WTC11 (cell line): ENCODE measurements around the gene SLC12A8. TPM values are rescaled to one million over a fixed set of nuclear protein-coding genes. Genes with fewer than 3 reads are reported as not detected.

Source experiments
- ATAC-seq: fragments of 200-7000 bp; cut with Tn5 transposase; 2 replicates; pipeline ENCODE4 v1.10.0; 2021; ENCODE audit warnings: mild to moderate bottlenecking, moderate library complexity
- CTCF ChIA-PET: fragments of 300-600 bp; sonication (Branson Sonifier 250); formaldehyde crosslinking; loops from one replicate; lab custom pipeline; 2021; ENCODE audit warnings: antibody characterized with exemption; lab: Charles Lee
- POLR2A ChIA-PET: fragments of 350-600 bp; sonication (Branson Sonifier 250); formaldehyde crosslinking; loops from one replicate; lab custom pipeline; 2021; ENCODE audit warnings: antibody characterized with exemption; lab: Charles Lee
- DNase-seq: peaks from one replicate; pipeline ENCODE4 v3.0.0; 2021; ENCODE audit warnings: low spot score
- H3K27ac Mint-ChIP-seq: 2 replicates; pipeline ENCODE4 v1.8.0; 2021; ENCODE audit warnings: mixed read lengths
- H3K27me3 Mint-ChIP-seq: 2 replicates; pipeline ENCODE4 v1.8.0; 2021; ENCODE audit warnings: low read depth, mild to moderate bottlenecking, moderate library complexity, mixed read lengths
- H3K36me3 Mint-ChIP-seq: 2 replicates; pipeline ENCODE4 v1.8.0; 2021; ENCODE audit warnings: mixed read lengths
- H3K4me1 Mint-ChIP-seq: 2 replicates; pipeline ENCODE4 v1.8.0; 2022; ENCODE audit warnings: mixed read lengths
- H3K4me3 Mint-ChIP-seq: 2 replicates; pipeline ENCODE4 v1.8.0; 2021; ENCODE audit warnings: mild to moderate bottlenecking, moderate library complexity, mixed read lengths
- H3K9me3 Mint-ChIP-seq: 2 replicates; pipeline ENCODE4 v1.8.0; 2021; ENCODE audit warnings: mixed read lengths
- E2F1 ChIP-seq: sonication (generic); formaldehyde crosslinking; IDR thresholded peaks from 2 replicates; pipeline ENCODE4 v1.8.0; 2022; ENCODE audit warnings: mild to moderate bottlenecking, missing genetic modification reagents
- E2F4 ChIP-seq: sonication (generic); formaldehyde crosslinking; IDR thresholded peaks from 2 replicates; pipeline ENCODE4 v1.8.1; 2022; ENCODE audit warnings: low read depth, mild to moderate bottlenecking, moderate library complexity, missing genetic modification reagents, borderline replicate concordance
- GTF2I ChIP-seq: fragments of 250-450 bp; sonication (Bioruptor Pico); conservative IDR thresholded peaks from 2 replicates; pipeline ENCODE4 v1.4.0; 2021; ENCODE audit warnings: mild to moderate bottlenecking
- NR2C2 ChIP-seq: sonication (generic); formaldehyde crosslinking; IDR thresholded peaks from 2 replicates; pipeline ENCODE4 v1.8.0; 2022; ENCODE audit warnings: mild to moderate bottlenecking, missing genetic modification reagents
- SOX15 ChIP-seq: fragments of 250-450 bp; sonication (Bioruptor Pico); IDR thresholded peaks from 2 replicates; pipeline ENCODE4 v1.9.0; 2021; ENCODE audit warnings: mild to moderate bottlenecking
- ZBTB21 ChIP-seq: sonication (generic); formaldehyde crosslinking; IDR thresholded peaks from 2 replicates; pipeline ENCODE4 v1.8.1; 2023; ENCODE audit warnings: mild to moderate bottlenecking, missing genetic modification reagents, borderline replicate concordance
- ZNF138 ChIP-seq: sonication (generic); formaldehyde crosslinking; conservative IDR thresholded peaks from 2 replicates; pipeline ENCODE4 v1.8.1; 2022; ENCODE audit warnings: mild to moderate bottlenecking, moderate library complexity, missing genetic modification reagents
- ZNF317 ChIP-seq: sonication (generic); formaldehyde crosslinking; IDR thresholded peaks from 2 replicates; pipeline ENCODE4 v1.8.1; 2023; ENCODE audit warnings: low read depth, mild to moderate bottlenecking, moderate library complexity, missing genetic modification reagents, borderline replicate concordance
- ZNF423 ChIP-seq: fragments of 250-450 bp; sonication (Bioruptor Pico); IDR thresholded peaks from 2 replicates; pipeline ENCODE4 v2.1.2; 2022; ENCODE audit warnings: mild to moderate bottlenecking, moderate library complexity
- ZNF532 ChIP-seq: fragments of 250-450 bp; sonication (Bioruptor Pico); IDR thresholded peaks from 2 replicates; pipeline ENCODE4 v1.9.0; 2021; ENCODE audit warnings: mild to moderate bottlenecking, borderline replicate concordance
- total RNA-seq: library from RNA; stranded (reverse); gene quantifications from 3 replicates; pipeline ENCODE4 v1.2.3, GENCODE V29; 2021
- TF ChIP-seq, protein P1 (sequence below): fragments of 250-450 bp; sonication (Bioruptor Pico); conservative IDR thresholded peaks from 2 replicates; pipeline ENCODE4 v1.9.0; 2021; ENCODE audit warnings: mild to moderate bottlenecking
- TF ChIP-seq, protein P2 (sequence below): sonication (generic); formaldehyde crosslinking; IDR thresholded peaks from 2 replicates; pipeline ENCODE4 v1.8.1; 2023; ENCODE audit warnings: mild to moderate bottlenecking, missing genetic modification reagents
- TF ChIP-seq, protein P3 (sequence below): sonication (generic); formaldehyde crosslinking; IDR thresholded peaks from 2 replicates; pipeline ENCODE4 v1.8.1; 2023; ENCODE audit warnings: mild to moderate bottlenecking, missing genetic modification reagents, borderline replicate concordance

SLC12A8 gene
- total RNA-seq, 1 experiment from 2014 or later, result 9.1 TPM

DNA sequence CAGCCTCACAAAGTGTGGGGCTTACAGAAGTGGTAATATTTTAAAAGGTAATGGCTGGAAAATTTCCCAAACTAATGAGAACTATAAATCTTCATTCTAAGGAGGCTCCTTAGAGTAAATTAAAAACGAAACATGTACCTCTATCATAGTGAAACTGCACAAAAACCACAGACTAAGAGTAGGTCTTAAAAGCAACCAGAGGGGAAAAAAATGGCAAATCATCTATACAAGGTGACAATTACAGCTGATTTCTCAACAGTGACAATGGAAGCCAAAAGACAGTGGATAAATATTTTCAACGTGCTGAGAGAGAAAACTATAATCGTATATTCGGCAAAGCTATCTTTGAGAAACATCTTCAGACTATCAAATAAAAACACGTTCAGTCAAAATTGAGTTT is 177.3 kb downstream of the SLC12A8 start:
- H3K9me3 Mint-ChIP-seq, result peaks cover 24% of the 10 kb centered on the region
- POLR2A ChIA-PET, result no interaction called here
- H3K4me3 Mint-ChIP-seq, result no peak overlapping the region
- no peaks in the 10 kb centered on the region for H3K27me3 Mint-ChIP-seq
- ATAC-seq, result no peak
- H3K4me1 Mint-ChIP-seq, result peaks cover 33% of the 10 kb centered on the region
- TF ChIP-seq, protein P1, sequence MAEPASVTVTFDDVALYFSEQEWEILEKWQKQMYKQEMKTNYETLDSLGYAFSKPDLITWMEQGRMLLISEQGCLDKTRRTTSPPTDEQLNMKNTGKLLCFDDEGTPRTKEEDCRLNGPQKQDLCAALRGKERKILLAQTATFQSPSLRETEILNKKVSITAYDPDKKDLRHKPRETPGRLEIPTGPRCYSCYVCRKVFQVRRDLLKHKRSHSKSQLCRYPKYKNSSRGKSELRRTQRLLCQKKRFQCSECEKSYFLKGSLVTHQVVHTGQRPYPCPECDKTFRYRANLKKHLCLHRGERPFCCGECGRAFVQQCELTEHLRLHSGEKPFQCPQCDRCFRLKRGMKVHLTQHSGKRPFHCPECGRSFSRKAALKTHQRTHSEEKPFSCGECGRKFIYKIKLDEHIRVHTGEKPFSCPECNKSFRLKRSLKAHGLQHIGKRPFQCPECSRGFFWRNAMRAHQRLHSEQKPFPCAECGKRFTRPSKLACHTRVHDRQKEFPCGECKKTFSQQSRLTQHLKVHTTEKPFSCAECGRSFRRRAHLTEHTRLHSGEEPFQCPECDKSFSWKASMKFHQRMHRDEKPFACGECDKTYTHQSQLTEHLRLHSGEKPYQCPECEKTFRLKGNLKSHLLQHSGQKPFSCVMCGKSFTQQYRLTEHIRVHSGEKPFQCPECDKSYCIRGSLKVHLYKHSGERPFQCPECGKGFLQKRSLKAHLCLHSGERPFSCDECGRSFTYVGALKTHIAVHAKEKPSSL (CRISPR knock-in tag), result no peak
- TF ChIP-seq ZNF317 (CRISPR knock-in tag), result peak; percentile 94
- no peak overlapping the region for H3K27ac Mint-ChIP-seq
- H3K36me3 Mint-ChIP-seq, result peaks cover 17% of the 10 kb centered on the region
- CTCF ChIA-PET, result no interaction called here
- no peak for DNase-seq

DNA sequence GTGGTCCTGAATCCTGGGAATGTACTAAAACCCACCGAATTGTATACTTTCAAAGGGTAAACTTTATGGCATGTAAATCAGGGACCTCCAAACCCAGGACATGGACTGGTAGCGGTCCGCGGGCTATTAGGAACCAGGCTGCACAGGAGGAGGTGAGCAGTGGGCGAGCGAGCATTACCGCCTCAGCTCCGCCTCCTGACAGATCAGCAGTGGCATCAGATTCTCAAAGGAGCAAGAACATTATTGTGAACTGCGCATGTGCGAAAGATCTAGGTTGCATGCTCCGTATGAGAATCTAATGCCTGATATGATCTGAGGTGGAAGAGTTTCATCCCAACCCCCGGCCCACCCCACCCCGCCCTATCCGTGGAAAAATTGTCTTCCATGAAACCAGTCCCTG is 178.9 kb downstream of the SLC12A8 start:
- DNase-seq, result no peak
- Mint-ChIP-seq H3K9me3 (peaks cover 26% of the 10 kb centered on the region), H3K27me3 (no peaks in the 10 kb centered on the region), H3K4me1 (peaks cover 17% of the 10 kb centered on the region), H3K36me3 (peaks cover 17% of the 10 kb centered on the region), H3K4me3 (no peak overlapping the region), H3K27ac (no peak overlapping the region)
- ChIA-PET POLR2A (no interaction called here), CTCF (interaction anchor here (1.1 kb wide), 1 partner anchor 130 kb away, joined by 4 read pairs; no protein-coding TSS in a partner anchor)
- ATAC-seq, result no peak
- TF ChIP-seq ZNF532, result no peak
- TF ChIP-seq NR2C2, result no peak
- TF ChIP-seq, protein P2, sequence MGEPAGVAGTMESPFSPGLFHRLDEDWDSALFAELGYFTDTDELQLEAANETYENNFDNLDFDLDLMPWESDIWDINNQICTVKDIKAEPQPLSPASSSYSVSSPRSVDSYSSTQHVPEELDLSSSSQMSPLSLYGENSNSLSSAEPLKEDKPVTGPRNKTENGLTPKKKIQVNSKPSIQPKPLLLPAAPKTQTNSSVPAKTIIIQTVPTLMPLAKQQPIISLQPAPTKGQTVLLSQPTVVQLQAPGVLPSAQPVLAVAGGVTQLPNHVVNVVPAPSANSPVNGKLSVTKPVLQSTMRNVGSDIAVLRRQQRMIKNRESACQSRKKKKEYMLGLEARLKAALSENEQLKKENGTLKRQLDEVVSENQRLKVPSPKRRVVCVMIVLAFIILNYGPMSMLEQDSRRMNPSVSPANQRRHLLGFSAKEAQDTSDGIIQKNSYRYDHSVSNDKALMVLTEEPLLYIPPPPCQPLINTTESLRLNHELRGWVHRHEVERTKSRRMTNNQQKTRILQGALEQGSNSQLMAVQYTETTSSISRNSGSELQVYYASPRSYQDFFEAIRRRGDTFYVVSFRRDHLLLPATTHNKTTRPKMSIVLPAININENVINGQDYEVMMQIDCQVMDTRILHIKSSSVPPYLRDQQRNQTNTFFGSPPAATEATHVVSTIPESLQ, result no peak
- no peak for TF ChIP-seq ZNF423 (CRISPR knock-in tag)
- no peak for TF ChIP-seq ZNF138
- TF ChIP-seq, protein P3, sequence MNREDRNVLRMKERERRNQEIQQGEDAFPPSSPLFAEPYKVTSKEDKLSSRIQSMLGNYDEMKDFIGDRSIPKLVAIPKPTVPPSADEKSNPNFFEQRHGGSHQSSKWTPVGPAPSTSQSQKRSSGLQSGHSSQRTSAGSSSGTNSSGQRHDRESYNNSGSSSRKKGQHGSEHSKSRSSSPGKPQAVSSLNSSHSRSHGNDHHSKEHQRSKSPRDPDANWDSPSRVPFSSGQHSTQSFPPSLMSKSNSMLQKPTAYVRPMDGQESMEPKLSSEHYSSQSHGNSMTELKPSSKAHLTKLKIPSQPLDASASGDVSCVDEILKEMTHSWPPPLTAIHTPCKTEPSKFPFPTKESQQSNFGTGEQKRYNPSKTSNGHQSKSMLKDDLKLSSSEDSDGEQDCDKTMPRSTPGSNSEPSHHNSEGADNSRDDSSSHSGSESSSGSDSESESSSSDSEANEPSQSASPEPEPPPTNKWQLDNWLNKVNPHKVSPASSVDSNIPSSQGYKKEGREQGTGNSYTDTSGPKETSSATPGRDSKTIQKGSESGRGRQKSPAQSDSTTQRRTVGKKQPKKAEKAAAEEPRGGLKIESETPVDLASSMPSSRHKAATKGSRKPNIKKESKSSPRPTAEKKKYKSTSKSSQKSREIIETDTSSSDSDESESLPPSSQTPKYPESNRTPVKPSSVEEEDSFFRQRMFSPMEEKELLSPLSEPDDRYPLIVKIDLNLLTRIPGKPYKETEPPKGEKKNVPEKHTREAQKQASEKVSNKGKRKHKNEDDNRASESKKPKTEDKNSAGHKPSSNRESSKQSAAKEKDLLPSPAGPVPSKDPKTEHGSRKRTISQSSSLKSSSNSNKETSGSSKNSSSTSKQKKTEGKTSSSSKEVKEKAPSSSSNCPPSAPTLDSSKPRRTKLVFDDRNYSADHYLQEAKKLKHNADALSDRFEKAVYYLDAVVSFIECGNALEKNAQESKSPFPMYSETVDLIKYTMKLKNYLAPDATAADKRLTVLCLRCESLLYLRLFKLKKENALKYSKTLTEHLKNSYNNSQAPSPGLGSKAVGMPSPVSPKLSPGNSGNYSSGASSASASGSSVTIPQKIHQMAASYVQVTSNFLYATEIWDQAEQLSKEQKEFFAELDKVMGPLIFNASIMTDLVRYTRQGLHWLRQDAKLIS (CRISPR knock-in tag), result no peak
- TF ChIP-seq SOX15 (CRISPR knock-in tag), result no peak
- TF ChIP-seq E2F4 (CRISPR knock-in tag), result no peak
- TF ChIP-seq ZBTB21 (CRISPR knock-in tag), result no peak
- no peak for TF ChIP-seq E2F1 (CRISPR knock-in tag)
- no peak for TF ChIP-seq GTF2I (CRISPR knock-in tag)
